Measurements from ENCODE around the gene FTCDNL1.

FTCDNL1 gene

DNA sequence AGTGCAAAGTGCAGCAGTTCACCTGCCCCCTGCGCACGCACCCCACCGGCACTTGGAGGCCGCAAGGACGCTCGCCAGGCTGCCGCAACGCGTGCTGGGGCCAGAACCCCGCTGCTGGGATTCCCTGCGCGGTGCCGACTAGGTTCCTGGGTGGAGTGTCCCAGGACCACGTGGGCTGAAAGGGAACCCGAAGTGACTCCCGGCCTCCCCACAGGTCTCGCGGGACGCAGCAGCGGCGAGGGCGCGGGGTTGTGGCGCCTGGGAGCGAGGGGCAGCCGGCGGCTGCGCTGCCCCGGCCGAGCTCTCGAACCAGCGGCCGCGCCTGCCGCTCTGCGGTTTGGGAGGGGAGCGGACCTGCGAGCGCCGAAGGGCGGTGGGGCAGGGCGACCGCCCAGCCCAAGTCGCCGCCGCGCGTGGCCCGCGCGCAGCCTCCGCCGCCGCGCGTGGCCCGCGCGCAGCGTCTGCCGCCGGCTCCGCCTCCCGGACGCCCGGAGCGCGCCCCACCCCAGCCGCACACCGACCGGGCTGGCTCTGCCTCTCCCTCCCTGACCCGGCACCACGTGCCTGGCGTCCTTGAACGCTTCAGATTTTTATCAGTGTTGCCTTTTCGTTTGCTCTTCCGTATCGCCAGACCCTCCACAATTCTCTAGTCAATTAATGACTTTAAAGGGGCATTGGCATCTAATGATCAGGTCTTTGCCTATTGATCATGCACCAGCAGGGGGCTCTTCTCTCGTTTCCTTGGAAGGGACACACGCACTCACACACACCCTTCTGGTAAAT is at the start of gene FTCDNL1:
TSS of gene FTCDNL1 (minus strand) at position 475 of the 783 bp plus-strand sequence. CDS start 2,230 bp downstream, outside the sequence.
- DNase-seq (ENCODE audit: low spot score), result peak; percentile 80

DNA sequence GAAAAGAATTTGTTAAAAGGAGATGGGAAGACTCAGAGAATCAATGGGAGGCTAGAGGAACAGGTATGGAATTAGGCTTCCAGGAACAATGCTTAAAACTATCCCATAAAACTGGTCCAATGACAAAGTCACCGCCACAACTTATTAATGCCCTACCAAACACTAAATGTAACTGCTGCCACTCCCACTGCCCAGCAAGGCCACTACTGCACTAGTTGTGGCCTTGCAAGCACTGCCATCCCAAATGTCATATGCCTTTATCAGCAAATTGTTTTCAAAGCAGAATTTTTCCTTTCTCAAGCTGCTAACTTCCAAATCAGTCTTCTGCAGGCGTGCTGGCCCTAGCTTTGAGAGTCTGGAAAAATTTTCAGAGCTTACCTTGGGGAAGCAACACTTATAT is 45.6 kb upstream of the FTCDNL1 start:
- DNase-seq (ENCODE audit: low spot score), result no peak

DNA sequence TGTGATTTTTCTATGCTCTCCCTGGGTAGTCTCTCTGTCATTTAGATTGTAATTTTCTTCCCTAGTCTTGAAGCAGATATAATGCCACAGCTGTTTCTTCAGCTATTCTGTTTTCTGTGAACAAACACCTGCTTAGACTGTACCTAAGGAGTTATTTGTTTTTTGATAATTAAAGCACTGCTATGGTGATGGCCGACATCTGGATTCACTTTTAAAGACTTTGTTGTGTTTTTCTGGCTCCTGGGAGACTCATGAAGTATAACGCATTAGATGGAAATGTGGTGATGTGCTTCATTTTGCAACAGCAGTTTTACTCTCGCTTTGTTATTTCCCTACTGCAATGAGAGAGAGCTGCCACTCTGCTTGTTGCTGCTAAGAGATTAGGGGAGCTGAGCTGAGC is 44.4 kb upstream of the FTCDNL1 start:
- no peak for DNase-seq (ENCODE audit: low spot score)

DNA sequence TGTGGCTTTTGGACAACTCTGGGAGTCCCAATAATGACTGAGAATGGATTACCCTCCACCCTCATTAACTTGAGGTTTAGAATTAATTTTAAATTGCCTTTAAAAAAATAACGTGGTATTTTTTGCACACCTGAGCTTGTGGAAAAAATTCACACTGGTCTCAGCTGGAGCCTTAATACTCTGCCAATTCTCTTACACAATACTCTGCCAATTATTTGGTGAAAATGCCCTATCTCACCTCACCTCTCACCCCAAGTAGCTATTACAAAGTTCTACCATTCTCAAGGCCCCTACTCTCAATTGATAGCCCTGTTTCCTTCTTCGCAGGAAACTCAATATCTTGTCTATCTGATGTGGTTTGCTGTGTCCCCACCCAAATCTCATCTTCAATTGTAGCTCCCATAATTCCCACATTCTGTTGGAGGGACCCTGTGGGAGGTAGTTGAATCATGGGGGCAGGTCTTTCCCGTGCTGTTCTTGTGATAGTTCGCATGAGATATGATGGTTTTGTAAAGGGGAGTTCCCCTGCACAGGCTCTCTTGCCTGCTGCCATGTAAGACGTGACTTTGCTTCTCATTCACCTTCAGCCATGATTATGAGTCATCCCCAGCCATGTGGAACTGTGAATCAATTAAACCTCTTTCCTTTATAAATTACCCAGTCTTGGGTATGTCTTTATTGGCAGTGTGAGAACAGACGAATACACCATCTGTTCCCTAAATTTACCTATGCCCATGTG is 32.7 kb upstream of the FTCDNL1 start:
- DNase-seq (ENCODE audit: low spot score), result no peak

DNA sequence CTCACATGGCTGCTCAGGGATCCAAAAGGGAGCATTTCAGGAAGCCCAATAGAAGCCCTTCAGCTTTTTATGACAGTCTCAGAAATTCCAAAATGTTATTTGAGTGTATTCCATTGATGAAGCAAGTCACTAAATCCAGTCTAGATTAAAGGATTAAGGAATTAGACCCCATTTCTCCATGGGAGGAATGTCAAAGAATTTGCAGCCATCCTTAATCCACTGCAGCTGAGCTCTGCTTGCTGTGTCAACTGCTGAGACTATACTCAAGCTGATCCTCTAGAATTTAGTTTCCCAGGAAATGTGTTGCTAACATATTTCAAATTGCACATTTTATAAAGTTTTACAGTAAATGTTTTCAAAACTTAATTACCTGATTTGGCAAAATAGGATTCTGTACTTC is 31.7 kb upstream of the FTCDNL1 start:
- DNase-seq (ENCODE audit: low spot score), result no peak

DNA sequence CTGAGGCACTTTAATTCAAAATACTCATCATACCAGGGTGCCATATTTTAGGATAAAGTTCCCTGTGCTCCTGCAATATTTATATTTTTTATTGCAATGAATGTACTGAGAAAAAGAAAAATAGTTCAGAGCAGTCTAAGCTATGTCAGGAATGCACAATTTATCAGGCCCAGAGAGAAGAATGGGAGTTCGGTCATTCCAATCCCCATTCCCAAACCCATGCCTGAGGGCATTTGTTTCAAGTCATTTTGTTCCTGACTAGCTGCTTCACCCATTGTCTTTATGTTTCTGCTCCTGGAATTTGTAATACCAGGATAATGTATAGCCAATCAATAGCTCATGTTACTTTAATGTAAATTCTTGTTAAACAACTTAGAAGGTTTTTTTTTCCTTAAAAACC is 24.4 kb upstream of the FTCDNL1 start:
- no peak for DNase-seq (ENCODE audit: low spot score)

DNA sequence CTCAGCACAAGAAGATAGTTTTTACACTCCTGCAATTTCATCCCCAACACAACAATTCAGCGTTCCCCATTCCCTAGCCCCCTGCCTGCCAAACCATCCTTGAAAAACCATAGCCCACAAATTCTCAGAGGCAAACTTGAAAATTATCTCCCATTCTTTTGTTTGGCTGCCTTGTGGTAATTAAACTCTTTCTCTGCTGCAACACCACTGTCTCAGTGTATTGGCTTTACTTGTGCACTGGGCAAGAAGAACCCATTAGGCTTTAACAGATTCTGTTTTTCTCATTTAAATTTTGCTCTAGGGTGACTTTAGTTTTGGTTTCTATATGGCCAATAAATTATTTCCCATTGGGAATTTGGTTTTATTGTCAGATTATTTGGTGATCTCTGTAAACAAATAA is 23.2 kb upstream of the FTCDNL1 start:
- DNase-seq (ENCODE audit: low spot score), result no peak

DNA sequence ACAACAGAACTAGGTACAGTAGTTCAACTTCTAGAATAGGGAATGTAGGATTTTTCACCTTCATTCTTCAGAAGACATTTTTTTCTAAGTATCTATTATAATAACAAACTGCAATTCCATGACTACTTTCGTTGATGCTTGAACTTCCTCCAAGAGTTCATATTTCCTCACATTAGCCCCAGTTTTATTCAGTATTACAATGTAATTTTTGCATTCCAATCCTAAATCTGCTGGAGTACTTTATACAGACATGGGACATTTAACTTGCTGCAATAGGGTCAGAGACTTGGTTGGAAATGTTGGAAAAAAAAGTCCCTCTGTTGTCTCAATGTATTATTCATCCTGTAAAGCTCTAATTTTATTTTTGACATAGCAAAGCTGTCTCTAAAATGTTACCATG is 19.6 kb upstream of the FTCDNL1 start:
- DNase-seq (ENCODE audit: low spot score), result no peak

DNA sequence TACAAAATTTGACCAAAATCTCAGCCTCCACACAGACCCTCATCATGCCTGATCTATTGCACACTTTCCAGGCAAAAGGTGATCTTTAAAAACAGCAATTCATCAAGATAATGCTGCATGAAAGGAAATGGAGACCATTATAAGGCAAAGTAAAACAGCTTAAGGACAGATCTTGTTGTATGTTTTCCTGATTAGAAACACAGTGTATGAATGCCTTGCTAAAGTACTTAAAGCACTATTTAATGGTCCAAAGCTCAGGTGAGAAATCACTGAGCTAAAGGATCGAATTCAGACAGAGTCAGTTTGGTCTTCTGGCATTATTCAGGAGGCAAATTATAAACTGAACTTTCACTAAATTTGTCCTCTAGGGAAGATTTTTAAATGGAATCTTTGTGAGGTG is 18.7 kb upstream of the FTCDNL1 start:
- no peak for DNase-seq (ENCODE audit: low spot score)

DNA sequence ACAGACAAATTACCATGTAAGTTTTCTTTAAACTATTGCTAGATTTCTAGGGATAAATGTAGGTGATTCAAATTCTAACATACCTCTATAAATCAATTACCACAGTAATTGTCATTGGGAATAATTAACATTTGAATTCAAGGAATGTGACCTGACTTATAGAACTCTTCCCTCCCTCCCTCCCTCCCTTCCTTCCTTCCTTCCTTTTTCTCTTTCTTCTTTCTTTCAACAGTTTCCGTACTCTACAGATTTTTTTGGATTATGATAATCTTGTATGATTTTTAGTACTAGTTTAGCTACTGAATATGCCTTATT is 18.2 kb upstream of the FTCDNL1 start:
- DNase-seq (ENCODE audit: low spot score), result no peak

DNA sequence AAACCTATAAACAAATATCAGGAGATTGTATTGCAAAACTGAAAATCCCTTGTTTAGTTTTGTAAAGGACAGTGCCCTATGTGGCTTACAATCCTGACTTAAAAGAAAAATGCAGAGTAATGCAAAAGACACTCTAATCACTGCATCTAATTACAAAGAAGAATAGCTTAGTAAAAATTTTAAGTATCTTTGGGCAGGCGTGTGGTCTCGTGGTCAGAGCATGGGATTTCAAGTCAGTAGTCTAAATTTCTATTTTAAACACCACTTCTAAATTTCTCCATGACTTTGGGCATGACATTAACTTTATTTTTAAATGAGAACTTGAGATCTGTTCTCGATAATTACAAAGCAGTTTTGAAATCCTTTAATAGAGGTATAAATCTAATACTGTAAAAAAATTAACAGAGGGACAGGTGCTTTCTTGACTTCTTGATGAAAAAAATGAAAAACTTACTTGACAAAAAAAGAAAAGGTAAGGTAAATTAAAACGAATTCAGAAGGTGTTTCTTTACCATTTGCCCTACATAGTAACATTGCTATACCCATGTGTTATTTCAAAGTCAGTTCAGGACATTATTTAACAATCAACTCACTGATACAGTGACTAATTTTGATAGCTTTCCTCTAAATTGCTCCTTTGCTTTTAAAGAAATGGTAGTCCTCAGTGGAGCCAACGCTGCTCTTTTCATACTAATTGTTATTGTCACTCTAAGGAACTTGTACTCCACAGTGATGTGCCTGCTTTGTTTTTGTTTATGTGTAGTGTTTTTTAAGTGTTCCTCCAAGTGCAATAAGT is 17.6 kb upstream of the FTCDNL1 start:
- no peak for DNase-seq (ENCODE audit: low spot score)

DNA sequence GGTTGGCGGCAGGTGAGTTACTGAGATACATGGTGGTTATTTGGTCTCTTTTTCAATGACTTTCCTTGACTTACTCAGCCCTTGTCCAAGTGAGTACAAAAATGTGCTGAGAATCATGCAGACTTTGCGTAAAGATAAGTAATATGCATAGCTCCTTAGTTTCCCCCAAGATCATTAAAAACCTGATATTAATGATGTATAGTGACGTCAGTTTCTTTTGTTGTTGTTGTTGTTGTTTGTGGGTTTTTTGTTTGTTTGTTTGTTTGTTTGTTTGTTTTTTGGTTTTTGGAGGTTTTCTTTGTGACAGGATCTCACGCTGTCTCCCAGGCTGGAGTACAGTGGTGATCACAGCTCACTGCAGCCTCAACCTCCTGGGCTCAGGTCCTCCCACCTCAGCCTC is 14.9 kb upstream of the FTCDNL1 start:
- DNase-seq (ENCODE audit: low spot score), result no peak

DNA sequence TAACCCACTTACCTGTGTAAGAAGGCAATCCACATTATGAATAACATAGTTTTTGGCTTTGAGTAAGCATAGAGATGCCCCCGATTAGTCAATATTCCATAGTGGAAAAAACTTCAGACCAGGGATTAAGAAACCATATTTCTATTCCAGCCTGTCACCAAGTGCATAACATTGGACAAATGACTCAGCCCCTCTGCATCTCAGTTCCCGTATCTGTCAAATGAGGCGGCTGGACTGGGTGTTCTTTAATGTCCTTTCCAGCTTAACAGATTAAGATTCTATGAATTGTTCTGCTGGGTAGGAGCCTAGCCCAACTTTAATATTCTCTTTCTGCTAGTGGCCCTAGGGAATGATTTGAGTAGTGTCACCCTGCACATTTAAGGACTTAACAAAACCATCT is 11.8 kb upstream of the FTCDNL1 start:
- DNase-seq (ENCODE audit: low spot score), result no peak

DNA sequence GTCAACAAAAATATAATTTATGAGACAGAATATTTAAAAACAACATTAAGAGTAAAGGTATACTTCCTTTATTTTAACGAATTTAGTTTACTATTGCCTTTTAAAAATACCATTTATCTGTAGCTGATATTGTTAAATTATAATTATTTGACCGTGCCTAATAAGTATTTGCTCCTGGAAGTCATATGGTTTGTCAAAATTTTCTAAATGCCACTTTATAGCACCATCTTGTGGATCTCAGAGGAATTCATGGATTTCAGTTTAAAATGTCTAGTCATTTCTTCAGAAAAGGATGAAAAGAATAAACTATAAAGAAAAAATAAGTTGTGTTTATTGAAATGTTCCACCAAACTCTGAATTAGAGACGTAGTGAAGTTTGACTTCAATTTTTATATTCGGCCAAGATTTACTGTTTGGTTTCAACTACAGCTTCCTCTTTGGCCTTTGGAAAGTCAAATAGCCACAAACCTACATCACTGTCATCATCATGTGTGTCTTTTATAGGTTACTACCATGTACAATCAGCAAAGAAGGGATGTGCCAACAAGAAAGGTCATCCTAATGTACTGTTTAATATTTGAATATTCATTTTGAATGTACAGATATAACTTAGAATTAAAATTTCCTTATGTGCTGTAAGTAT is 10.3 kb upstream of the FTCDNL1 start:
- no peak for DNase-seq (ENCODE audit: low spot score)

DNA sequence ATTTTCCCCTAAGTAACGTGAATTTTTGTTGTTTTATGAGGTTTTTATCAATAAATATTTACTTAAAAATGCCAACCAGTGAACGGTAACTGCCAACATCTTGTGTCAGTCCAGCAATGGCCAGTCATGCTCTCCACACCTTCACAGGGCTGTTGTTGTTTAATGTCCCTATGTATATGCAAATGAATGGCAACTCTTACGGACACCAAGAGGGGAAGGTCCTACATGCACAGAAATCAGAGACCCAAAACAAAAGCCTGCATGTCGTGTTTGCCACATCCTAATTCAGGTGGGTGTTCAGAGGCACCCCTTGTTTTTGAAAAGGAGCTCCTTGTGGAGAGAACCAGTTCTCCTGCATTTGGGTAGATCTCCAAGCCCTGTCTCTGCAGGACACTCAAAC is 4.8 kb upstream of the FTCDNL1 start:
- no peak for DNase-seq (ENCODE audit: low spot score)

DNA sequence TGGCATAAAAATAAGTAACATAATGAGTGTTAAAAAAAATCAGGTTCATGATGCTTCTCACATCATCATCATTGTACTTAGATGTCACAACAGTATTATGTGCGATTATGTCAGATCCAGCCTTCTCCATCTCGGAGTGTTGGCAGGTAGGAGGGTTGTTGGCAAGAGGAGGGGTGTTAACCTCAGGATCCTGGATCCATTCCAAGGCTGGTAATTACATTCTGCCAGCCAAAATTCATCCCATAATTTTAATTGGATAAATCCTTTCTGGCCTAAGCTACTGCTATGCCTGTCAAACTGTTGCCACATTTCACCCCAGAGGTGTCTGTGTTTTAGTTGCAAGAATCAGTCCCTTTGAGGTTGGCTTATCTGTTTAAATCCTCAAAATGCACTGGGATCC is 891 bp upstream of the FTCDNL1 start:
- DNase-seq (ENCODE audit: low spot score), result no peak

DNA sequence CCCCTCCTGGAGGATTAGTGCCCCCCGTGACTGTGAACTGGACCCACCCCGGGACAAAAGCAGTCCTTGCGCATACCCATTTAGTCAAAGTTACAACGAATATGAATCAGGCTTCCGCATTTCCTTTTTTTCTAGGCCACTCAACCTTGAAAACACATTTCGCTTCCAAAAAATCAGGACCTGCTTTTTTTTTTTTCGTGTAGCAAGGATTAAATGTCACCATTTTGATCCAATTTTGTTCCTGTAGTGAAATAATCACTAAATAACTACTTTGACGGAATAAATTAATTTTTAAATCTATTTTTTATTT is 464 bp upstream of the FTCDNL1 start:
- no peak for DNase-seq (ENCODE audit: low spot score)

DNA sequence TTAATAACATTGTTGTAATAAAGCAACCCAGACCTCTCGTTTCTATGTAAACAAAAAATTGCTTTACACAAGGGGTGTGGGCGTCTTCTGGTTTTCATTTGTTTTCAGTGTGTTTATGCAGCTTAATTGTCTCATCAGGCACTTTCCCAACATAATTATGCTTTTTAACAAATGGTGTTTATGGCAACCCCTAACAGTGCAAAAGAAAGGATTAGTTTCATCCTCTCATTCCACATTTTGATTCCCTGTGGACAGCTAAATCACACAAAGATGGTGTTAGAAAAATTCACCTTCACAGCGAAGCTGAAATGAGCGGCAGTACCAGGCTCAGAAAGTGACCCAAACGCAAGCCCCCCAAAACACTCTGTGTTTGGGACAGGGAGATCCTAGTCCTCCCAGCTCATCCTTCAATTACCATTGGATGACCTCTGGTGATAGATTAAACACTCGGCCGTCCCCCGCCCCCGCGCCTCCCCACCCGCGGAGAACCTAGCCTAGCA is 724 bp downstream of the FTCDNL1 start:
- DNase-seq (ENCODE audit: low spot score), result no peak

DNA sequence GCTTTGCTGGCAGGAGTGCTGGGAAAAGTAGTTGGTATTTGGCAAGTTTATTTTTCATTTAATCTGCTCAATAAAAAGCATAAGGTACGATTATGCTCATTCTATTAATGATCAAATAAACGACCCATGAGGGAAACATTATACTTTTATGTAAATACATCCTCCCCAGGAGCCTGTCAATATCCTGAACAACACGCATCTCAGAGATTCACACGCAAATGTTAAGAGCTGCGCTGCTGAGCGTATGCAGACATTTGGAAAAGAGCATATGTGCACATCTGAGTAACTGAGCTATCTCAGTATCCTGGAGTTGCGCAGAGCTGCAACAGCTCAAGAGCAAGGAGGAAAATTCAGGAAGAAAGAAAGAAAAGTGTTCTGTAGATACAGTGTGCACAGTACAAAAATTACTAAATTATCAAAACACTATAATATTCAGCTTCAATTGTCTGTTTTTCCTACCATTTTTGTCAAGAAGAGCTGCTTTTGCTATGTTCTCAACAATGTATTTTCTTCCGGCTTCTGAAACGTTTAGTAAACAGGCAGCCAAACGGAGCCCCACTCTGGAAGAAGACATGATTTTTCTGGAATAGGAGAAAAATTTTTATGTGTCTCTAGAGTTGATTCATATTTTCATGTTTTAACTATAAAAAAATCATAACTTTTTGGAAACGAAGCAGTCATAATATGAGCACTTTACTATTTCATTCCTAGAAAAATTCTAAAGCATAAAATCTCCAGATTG is 2.4 kb downstream of the FTCDNL1 start:
- DNase-seq (ENCODE audit: low spot score), result no peak

DNA sequence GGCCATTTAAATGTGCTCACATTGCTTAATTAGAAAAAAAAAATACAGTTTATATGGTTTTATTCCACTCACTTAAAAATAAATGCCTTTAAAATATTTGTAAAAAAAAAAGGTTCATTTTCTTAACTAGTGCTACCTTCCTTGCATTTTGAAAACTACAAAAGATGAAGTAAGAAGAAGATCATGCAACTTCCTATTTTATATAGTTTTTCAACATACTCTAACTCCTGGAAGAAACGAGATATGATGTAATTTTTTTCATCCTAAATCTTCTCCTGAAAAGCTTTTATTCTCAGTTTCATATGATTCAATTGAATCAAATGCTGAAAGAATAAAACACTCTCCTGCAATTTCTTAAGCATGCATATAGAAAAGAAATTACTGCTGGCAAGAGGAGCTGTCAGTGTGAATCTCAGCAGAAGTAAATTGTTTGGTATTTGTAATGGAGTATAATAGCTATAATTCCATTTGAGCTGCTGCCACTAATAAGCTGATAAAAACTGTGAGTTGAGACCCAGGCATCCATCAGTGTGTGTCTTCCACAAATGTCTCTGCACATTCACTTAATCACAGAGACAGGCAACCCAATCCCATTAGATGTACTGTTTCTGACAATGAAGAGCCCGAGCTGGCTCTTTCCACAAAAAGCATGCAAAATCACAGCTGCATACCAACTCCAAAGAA is 3.7 kb downstream of the FTCDNL1 start:
- no peak for DNase-seq (ENCODE audit: low spot score)

Data from left forelimb (tissue), 1 donor.